Left lobe of liver (tissue), 2 donors: ENCODE data around the gene ZNF496. TPM values are rescaled to one million over a fixed set of nuclear protein-coding genes. Genes with fewer than 3 reads are reported as not detected.
"Not testable (repeated sequence)": the region's sequence is repeated elsewhere in the genome, so short reads cannot be mapped to it uniquely, and the experiment has no call there.

Source experiments
- ATAC-seq: fragments of 200-7000 bp; cut with Tn5 transposase; one replicate; pipeline ENCODE4 v1.9.1; 2020; ENCODE audit warnings: mild to moderate bottlenecking, moderate library complexity
- DNase-seq: peaks from one replicate; pipeline ENCODE4 v3.0.0-alpha.2; 2020; ENCODE audit warnings: low spot score
- total RNA-seq: library from RNA; stranded (reverse); gene quantifications from one replicate; pipeline ENCODE4 v1.2.1, GENCODE V29; 2021
- donor health status: DM: no; HTN: no; CAD: no; lungs with moderate emphysema.
- donor health status: DM: no; HTN: yes; CAD: no.

The ZNF496 gene
- total RNA-seq, 1 donor from 2014 or later: 4.4 TPM

DNA sequence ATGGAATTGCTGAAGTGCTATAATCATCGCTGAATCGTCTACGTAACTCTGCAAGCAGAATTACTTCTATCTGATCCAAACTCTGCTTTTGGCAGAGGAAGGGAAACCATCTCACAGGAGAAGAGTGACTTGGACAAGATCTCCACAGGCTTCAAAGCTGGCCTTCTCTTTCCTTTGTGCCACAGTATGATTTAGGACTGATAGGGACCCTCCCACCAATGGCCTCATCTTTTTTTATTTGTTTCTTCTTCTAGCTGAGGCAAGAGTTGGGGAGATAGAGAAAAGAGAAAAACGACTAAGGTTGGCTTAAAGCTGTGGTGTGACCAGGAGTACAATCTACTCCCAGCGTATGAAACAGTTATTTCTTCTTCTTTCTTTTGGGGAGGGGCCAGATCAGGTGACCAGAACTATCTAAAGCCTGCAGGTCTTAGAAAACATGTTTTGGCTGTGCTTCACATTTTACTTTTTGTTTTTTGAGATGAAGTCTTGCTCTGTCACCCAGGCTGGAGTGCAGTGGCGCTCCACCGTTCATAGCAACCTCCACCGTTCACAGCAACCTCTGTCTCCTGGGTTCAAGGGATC lies 35.0 kb downstream of the ZNF496 start:
- DNase-seq: no peak
- no peak for ATAC-seq

DNA sequence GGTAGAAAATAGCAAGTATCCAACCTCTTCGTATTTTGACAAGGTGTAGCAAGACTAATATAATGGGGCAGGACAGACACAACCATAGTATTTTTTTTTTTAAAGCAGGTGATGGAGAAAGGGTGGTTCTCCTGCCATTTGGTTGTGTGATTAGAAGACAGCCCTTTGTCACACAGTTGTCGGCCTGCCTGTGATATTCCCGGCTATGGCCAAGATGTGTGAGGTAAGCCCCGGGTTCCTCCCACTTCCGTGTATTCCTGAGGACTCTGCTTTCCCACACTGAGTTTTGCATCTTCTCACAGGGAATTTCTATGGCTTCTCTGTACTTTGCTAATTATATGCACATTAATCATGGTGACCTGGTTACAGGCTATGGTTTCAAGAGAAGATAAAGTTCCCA lies 35.9 kb downstream of the ZNF496 start:
- ATAC-seq (no peak), DNase-seq (no peak)

DNA sequence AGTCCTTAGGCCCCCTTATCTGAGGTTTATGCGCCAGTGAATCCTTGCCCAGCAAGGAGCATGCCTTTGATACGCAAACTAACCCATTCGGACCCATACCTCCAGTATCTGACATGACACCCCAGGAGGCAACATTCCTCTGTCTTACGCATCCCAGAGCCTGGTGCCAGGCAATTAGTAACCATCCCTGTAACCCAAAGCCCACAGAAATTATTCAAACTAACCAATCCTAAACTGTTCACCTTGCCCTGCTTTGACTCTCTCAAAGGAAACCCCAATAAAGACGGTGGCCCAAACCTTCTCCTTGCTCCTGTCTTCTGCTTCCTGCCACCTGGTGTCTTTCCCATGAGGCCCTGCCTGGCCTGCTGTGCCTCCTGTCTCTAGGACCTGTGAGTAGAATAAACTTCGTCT lies 36.4 kb downstream of the ZNF496 start:
- DNase-seq: no peak
- ATAC-seq: no peak

DNA sequence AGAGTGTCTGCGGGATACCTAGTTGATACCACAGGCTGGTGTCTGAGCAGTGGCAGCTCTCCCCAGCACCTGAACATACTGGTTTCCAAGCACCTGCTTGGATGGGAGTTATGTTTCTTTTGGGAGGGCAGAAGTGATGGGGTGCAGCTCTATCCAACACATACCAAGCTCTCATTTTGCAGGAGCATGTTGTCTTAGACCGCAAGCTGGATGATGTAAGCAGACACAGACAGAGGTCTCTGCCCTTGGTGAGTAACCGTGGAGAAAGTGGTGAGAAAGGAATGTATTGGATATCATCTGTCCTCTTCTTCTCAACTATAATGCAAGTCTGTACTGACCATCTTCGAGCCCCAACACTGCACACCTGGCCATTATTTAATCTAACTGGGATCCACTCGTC lies 37.4 kb downstream of the ZNF496 start:
- no peak for DNase-seq

DNA sequence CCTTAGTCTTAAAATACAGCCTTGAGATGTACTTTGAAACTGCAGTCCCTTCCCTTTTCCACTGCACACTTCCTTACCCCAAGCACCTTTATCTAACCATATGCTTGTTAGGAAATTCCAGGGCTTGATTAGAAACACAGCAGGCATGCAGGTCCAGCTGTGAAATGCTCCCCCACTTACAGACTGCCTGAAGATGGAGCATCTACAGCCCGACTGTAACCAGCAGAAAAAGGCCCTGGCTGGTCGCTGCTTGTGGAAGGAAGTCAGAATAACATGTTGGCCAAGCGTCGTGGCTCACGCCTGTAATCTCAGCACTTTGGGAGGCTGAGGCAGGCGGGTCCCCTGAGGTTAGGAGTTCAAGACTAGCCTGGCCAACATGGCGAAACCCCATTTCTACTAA lies 38.6 kb downstream of the ZNF496 start:
- ATAC-seq: no peak
- DNase-seq: no peak

More for the DNA sequence above, 37.4 kb downstream of the ZNF496 start:
- no peak for ATAC-seq

DNA sequence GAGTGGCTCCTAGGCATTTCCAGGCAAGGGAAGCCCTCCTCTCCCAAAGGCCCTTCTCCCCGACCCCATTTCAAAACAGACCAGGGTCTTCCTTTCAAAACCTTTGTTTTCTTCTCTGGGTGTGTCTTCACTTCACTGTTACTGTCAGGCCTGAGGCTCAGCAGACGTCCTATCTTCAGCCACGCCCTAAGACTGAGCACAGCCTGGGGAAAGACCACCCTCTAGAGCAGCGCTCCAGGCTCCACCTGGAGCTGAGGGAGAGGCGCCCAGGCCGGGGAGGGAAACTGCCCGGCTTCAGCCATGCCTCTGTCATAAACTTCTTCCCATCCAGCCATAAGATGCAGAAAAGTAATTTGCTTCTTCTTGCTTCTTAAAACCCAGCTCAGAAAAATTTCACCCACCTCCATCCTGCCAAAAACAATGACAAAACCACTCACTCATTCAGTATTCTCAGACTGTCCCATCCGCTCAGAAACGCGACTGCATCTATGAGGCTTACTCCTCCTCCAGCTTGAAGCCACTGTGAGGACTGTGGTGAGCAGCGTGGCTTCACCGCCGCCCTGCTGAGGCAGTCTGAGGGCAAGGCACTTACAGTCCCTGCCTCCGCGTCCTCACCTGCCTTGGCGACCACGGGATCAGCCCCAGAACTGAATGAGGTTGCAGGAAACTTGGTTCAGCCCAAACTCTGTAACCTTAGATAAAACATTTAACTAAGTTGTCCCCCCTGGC lies 39.7 kb downstream of the ZNF496 start:
- ATAC-seq (no peak), DNase-seq (no peak)

DNA sequence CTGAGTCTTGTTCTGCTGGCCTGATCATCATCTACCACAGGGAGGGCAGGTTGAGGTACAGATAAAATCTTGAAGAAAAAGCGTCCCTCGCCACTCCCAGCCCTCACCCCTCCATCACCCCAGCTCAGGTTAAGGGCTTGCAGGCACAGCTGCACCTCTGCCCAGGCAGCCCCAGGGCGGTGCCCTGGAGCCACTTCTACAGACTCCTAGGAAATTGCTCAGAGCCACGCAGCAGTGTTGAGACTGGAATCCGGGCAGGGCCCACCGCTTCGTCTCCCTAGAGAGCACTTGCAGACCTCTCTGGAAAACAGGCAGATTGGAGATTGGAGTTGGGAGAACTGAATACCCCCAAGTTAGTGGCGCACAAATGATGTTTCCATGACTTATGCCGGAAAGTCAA lies 40.5 kb downstream of the ZNF496 start:
- DNase-seq: no peak
- ATAC-seq: no peak

DNA sequence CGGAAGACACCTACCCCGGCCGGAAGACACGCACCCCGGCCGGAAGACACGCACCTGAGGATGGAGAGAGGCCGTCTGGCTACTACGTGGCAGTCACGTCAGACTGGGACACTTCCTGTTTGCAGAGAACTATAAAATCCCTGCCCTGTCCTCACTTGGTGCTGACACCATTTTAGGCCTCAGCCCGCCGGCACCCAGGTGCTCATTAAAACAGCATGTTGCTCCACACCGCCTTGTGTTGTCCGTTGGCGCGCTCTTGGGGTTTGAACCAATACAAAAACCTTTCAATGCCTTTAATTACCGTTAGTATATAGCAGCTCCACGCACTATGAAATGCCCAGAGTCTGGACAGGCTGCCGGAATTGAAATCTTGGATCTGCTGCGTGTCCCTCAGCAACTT lies 41.1 kb downstream of the ZNF496 start:
- ATAC-seq (no peak), DNase-seq (no peak)

DNA sequence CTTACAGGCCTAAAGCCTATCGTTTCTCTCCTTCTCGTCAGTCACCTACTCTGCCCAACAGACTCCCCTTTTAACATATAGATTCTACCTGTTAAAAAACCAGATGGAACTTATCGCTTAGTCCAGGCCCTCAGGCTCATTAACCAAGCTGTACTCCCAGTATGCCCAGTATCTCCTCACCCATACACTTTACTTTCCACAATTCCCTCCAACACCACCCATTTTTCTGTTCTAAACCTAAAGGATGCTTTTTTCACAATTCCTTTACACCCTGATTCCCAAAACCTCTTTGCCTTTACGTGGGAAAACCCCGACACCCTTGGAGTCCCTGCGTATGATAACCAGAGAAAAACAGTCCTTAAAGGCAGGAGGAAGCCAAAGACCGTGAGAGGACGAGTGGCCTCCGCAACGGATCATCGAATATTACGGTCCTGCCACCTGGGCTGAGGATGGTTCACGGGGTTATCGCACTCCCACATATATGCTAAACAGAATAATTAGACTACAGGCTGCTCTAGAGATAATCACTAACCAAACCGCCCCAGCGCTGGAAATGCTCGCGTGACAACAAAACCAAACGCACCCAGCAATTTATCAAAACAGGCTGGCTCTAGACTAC lies 42.3 kb downstream of the ZNF496 start:
- ATAC-seq, DNase-seq: not testable (repeated sequence)

DNA sequence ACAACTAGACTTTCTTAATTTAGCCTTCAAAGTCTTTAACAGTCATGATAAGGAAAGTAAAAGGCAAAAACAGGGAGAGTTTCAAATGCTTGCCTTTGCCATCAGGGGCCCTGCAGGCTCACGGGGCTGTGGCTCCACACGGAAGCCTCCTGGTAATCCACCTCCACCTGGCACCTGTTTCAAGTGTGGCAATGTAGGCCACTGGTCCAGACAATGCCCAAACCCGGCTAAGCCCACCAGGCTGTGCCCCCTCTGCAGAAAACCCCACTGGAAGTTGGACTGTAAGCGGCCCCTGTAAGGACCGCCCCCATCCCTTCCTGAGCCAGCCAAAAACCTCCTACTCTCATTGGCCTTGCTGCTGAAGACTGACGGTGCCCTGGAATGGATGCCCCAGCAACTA lies 43.3 kb downstream of the ZNF496 start:
- DNase-seq: no peak
- no peak for ATAC-seq

DNA sequence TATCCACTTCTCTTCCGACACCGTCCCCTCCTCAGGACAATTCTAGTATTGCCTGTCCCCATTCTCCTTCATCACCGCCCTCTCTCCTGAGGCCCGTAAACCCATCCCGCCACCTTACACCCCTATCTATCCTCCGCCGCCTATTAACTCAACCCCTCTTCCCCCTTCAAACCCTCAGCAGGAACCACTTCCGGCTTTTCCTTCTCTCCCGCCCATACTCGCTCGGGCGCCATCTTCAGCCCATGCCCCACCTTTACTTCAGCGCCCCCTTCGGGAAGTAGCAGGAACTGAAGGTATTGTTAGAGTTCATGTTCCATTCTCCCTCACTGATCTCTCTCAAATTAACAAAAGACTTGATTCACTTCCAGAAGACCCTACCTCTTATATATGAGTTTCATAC lies 44.2 kb downstream of the ZNF496 start:
- no peak for ATAC-seq
- no peak for DNase-seq

DNA sequence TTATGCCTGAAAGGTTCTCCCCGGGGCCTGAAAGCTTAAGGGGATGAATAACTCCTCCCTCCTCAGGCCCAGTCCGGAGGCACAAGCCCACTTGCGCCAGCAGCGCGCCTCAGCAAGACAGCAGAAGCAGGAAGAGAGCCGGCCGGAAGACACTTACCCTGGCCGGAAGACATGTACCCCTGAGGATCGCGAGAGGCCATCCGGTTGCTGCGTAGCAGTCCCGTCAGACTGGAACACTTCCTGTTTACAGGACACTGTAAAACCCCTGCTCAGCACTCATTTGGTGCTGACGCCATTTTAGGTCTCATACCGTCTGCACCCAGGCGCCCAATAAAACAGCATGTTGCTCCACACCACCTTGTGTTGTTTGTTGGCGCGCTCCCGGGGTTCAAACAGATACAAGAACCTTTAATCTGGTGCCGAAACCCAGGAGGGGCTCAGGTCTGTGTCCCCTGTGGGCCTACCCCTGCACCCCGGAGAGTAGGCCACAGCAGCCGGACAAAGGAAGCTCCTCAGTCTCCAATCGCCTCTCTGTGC lies 45.5 kb downstream of the ZNF496 start:
- no peak for DNase-seq
- no peak for ATAC-seq

DNA sequence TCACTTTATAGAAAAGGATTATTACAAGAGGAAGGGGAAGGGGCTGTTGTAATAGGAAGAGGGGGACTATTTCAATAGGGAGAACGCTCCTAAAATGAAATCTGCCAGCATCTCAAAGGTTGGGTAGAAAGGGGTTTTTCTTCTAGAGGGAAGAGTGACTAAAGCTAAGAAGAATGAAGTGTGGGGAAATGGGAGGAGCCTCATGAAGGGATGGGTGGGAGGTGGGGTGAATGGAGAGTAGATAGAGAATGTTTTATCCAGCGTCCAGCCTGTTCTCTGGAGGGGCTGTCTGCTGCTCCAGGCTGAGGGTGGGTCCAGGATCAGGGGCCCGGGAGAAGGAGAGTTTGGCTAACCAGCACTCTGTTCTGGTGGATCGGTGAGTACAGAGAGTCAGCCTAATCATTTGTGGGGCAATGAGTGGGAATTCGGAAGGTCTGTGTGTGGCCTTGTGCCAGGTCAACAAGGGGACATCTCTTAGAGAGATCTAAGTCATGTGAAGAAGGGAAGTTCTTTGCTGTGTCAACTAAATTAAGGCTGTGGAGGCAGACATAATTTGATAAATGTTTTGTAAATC lies 50.6 kb downstream of the ZNF496 start:
- no peak for DNase-seq
- no peak for ATAC-seq

DNA sequence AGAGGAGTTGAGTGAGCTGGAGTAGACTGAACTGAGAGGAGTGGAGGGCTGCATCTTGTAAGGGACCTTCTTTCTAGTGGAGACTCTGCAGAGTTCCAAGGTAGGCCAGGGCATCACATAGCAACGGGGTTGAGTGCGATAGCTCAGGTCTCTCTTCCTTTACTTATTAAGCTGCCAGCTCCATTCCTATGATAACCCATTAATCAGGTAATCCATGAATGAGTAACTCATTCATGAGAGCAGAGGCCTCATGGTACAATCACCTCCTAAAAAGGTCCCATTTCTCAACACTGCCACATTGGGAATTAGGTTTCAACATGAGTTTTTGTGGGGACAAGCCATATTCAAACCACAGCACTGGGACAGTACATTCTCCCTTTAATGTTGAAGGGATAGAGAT lies 54.5 kb downstream of the ZNF496 start:
- ATAC-seq (no peak), DNase-seq (no peak)

DNA sequence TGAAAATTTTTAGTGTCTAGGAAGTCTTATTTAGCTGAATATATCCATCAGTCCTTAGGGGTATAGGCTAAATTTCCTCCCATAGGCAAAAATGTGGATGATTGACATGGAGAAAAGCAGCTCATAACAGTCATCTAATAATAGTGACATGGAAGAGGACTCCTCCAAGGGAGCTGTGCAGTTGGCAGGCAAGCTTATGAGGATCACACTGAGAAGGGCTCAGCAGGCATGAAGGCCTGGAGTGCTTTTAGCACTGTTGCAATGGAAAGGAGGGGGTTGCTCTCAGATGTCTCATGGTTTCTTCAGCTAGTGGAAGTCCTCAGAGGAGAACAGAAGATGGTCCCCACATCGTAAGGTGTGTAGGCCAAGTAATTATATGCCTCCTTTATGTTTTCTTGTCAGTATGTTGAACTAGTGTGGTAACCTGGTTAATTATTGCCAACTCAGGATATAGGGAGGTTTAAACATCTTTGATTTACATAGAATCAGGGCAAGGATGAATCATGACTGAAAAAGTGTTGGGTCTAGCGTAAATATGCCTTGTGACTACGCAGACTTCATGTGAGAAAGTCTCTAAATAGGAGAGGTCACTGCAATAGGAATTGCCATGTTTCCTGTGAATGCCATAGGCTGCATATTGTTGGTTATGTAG lies 56.9 kb downstream of the ZNF496 start:
- ATAC-seq (no peak), DNase-seq (no peak)

DNA sequence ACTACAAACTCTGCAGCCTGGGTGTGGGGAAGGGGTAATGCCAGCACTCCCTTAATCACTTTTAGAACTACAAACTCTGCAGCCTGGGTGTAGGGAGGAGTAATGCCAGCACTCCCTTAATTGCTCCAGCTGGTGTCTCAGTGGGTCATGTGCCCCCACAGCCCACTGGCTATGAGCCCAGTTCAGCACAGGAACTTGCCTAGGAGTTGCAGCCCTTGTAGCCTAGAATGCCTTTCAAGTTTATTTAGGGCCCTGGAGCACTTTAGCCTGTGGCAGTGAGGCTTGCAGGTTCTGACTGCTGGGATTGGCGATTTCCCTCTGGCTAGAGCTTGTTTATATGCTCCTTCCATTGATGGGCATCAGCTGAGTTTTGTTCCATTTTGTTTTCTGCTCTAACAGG lies 58.7 kb downstream of the ZNF496 start:
- DNase-seq (no peak), ATAC-seq (no peak)

DNA sequence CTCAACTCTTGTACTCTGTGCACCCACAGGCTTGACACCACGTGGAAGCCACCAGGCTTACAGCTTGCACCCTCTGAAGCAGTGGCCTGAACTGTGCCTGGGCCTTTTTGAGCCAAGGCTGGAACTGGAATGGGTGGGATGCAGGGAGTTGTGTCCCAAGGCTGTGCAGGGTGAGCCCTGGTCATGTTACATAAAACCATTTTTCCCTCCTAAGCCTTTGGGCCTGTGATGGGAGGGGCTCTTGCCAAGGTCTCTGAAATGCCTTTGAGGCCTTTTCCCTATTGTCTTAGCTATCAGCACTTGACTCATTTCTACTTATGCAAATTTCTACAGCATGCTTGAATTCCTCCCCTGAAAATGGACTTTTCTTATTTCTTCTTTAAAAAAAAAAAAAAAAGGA lies 61.7 kb downstream of the ZNF496 start:
- ATAC-seq: no peak
- no peak for DNase-seq

DNA sequence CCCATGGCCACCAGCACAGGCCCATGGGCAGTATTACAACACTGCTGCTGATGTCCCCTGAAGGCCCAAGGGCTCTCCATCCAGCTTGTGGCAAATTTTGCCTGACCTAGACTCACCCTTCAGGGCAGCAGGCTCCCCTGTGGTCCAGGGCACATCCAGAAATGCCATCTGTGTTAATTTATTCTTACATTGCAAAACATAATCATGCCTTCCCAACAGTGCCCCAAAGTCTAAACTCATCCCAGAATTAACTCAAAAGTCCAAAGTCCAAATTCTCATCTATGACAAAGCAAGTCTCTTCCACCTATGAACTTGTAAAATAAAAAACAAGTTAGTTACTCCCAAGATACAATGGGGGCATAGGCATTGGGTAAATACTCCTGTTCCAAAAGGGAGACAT lies 62.5 kb downstream of the ZNF496 start:
- no peak for DNase-seq
- ATAC-seq: peak; percentile 58

DNA sequence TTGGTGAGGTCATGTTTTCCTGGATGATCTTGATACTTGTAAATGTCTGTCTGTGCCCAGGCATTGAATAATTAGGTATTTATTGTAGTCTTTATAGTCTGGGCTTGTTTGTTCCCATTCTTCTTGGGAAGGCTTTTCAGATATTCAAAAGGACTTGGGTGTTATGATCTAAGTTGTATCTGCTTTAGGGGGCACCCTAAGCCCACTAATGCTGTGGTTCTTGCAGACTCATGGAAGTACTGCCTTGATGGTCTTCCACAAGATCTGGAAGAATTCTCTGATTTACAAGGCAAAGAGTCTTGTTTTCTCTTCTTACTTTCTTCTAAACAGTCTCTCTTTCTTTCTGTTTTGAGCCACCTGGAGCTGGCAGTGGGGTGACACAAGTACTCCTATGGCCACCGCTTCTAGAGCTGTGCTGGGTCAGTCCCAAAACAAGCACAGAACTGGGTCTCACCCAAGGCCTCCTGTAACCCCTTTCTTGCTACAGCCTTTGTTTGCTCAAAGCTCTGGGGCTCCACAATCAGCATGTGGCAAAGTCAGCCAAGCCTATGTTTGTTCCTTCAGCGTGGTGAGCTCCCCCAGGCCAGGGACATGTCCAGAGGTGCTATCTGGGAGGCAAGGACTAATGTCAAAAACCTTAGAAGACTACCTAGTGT lies 63.1 kb downstream of the ZNF496 start:
- peak; percentile 72 for DNase-seq
- peak; percentile 97 for ATAC-seq

DNA sequence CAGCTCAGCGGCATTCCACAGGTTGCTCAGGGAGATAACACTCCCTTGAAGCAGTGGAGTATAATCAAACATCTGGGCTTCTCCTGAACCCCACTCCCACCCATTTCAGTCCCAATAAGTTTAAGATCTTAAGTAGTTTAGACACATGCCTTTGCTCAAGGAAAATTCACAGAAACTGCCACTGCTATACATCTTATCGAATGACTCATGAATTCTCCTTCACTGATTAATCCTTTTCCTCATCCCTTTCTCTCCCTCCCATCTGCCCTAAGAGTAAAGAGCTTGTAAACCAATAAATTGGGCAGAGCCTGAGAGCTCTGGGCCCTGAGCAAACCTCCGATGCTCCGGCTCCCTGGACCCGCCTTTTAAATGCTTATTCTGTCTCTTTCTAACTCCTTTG lies 65.6 kb downstream of the ZNF496 start:
- ATAC-seq (no peak), DNase-seq (no peak)

DNA sequence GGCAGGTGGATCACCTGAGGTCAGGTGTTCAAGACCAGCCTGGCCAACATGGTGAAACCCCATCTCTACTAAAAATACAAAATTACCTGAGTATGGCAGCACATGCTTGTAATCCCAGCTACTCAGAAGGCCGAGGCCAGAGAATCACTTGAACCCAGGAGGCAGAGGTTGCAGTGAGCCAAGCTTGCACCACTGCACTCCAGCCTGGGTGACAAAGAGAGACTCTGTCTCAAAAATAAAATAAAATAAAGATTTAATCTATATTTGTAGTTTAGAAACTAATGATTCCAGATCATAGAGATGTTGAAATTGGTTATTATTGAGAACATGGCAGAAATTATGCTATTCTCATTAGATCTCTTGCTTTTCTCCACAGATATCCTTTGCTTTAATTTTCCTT lies 75.9 kb downstream of the ZNF496 start, which contains the start of gene VN1R5:
Gene VN1R5, plus strand, starts transcription at position 301 of the 400 bp plus-strand sequence.
- DNase-seq, ATAC-seq: not testable (repeated sequence)
